ENCODE results near the gene UBXN10.

Gene UBXN10, protein sequence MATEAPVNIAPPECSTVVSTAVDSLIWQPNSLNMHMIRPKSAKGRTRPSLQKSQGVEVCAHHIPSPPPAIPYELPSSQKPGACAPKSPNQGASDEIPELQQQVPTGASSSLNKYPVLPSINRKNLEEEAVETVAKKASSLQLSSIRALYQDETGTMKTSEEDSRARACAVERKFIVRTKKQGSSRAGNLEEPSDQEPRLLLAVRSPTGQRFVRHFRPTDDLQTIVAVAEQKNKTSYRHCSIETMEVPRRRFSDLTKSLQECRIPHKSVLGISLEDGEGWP

DNA sequence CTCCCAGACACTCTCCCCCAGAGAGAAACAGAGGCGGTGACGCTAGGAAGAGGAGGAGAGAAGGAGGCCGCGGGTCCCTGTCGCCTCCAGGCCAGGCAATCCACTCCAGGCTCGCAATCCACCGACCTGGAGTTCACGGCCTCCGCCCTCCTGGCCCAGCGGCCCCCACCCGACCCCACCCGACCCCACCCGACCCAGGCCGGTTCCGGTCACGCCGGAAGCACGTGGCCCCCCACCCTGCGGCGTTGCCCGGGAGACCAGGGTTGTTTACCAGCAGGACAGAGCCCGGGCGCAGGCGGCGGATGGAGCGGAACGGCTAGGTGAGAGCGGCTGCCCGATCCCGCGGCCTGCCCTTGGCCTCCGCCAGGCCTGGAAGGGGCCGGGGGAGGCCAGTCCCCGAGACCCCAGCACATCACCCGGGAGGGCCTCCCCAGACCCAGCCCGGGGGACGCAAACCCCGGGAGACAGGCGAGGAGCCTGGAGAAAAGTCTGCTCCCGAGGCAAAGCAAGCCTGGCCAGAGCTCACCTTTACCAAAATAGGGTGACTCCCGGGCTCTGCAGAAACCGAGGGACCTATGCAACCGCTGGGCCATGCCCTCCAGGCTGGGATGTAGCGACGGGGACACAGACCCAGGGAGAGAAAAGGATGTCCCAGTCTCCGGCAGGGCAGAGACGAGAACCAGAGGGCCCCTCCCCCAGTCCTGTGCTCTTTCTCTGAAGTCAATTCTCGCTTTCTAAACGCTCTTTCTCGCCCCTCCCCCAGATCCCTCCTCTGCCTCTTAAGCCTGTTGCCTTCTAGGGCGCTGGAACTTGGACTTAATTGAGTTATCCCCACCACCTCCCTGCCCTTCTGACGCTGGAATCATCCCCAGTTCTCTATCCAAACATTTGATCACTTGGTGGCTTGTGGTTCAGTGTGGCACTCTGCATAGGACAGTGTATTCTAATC, at the start of gene UBXN10, which contains the start of gene PLA2G2C:
TSS of gene UBXN10 (plus strand) at position 263 of the 949 bp plus-strand sequence. CDS start 4,466 bp downstream, outside the sequence.
TSS of gene PLA2G2C (minus strand) at position 685 of the 949 bp plus-strand sequence. CDS start 9,155 bp downstream, outside the sequence.
- no peak for DNase-seq

DNA sequence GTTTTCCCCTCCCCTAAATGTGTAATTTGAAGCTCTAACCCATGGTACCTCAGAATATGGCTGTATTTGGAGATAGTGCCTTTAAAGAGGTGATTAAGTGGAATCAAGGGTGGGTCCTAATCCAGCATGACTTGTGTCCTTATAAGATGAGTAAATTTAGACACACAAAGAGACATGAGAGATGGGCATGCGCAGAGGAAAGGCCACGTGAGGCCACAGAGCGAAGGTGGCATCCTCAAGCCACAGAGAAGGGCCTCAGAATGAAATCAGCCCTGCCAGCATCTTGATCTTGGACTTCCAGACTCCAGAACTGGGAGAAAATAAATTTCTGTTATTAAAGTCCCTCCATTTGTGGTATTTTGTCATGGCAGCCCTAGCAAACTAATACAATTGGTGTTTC, 49.6 kb upstream of the UBXN10 start:
- no peak for DNase-seq

DNA sequence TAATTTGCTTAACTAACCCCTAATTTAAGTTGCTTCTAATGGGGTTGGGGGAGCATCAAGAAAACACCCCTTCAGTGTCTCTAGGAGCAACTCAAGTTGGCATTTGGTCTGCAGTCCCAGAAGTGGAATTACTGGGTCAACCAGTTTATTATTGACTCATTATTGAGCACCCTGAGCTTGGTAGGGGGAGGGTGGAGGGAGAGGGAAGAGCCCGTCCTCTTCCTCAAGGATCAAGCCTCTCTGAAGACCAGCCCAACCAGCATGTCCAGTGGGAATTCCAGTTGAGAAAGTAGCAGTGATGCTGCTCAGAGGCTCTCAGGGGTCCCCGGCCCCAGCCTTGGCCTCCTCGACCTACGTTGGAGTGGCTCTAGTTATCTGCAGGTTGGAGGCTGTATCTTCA, 48.8 kb upstream of the UBXN10 start:
- no peak for DNase-seq

DNA sequence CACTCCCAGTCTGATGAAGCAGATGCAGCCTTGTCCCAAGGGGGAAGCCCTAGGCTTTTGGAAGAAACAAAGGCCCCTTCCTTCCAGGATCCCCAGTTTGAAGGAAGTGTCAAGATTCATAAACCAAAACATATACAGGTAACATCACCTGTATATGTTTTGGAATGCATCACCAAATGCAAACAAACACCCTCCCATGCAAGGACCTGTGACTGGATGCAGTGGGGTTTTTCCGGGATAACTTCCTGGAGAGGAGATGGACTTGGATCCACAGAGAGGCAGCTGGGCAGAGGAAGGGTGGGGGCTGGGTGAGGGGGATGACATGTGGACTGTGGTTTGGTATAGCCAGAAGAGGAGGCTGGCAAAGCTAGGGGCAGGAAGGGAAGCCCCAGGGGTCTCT, 48.3 kb upstream of the UBXN10 start:
- no peak for DNase-seq

DNA sequence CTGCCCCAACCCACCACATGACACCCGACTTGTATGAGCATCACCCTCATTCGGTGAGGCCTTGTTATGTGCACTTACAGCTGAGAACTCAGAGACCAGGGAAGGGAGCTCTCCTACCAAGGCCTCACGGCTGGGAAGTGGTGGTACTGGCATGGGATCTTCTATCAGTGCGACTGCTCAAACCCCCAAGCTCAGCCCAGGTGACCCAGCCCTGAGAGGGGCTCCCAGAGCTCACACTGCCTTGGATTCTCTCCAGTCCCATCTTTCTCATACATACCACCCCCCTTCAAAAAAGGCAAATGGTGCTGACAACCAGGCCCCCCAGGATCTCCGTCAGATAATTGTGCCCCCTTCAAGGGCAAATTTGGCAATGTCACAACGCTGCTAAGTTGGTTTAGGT, 47.5 kb upstream of the UBXN10 start:
- no peak for DNase-seq

DNA sequence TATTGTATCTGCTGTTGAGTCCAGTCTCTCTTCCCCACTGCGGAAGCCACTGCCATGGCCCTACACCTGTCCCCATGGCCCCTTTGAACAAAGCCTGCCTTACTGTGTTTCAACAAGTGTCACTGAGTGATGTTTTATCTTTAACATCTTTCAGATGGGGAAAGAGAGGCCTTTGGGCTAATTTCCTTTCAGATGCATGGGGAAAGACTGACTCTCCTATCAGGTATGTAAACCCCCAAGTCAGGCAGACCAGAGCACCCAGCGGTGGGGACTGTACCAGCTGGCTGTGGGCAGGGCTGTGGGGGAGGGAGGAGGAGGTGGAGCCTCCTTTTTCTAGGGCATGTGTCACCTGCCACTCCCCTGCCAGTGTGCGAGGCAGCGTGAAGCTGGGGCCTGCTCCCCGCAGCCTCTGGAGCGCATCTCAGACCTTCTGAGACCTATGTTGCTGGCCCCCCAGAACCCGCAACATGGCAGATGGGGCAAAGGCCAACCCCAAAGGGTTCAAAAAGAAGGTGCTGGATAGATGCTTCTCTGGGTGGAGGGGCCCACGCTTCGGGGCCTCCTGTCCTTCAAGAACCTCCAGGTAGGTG, 46.8 kb upstream of the UBXN10 start, which contains the start of gene PLA2G2F:
TSS of gene PLA2G2F (plus strand) at position 363 of the 590 bp plus-strand sequence. CDS start at position 468, 105 bp downstream.
- no peak for DNase-seq

DNA sequence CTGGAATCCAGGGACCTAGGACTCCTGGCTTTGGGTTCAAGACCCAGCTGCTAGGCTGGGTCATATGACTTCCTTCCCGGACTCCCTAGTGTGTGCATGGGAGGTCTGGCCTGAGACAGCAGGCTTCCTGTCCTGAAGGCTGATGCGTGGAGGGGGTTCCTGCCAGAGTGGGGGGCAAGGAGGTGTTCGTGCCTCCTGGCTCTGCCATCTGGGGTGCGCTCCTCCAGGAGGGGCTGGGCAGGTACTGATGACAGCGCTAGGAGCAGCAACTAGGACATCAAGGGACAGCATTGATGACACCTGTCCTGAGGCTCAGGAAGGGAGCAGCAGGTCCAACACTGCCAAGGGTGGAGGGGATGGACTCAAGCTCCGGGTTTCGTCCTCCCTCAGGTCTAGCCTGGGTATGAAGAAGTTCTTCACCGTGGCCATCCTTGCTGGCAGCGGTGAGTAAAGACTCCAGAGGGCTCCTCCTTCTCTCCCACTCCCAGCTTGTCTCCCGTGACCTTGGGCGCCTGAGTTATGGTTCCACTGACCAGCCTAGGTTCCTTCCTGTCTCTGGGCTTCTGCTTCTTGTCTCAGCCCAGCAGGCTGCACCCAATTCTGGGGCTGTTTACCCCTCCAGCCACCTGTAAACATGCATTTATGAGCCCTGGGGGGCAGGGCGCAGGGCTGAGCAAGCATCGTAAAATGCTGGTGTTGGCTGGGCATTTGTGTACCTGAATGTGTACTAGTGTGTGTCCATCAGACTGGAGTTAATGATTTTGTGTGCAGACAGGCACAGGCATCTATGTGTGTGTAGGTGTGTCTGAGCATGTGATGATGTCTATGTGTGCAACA, 45.9 kb upstream of the UBXN10 start:
- no peak for DNase-seq

DNA sequence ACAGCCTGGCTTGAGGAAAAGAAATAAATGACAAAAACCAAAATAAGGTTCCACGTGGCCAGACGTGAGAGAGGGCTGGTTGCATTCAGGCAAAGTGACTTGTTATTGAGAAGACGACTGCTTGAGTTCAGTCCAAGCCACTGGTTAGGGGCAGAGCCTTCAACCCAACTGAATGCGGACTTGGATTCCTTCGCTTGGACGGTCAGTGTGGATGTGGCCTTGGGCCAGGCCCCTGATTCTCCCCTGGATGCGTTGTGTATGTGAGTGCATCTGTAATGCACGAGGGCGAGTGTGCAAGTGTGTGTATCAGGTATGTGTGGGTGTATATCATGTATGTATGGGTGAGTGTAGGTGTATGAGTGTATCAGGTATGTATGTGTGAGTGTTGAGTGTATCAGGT, 44.9 kb upstream of the UBXN10 start:
- no peak for DNase-seq

DNA sequence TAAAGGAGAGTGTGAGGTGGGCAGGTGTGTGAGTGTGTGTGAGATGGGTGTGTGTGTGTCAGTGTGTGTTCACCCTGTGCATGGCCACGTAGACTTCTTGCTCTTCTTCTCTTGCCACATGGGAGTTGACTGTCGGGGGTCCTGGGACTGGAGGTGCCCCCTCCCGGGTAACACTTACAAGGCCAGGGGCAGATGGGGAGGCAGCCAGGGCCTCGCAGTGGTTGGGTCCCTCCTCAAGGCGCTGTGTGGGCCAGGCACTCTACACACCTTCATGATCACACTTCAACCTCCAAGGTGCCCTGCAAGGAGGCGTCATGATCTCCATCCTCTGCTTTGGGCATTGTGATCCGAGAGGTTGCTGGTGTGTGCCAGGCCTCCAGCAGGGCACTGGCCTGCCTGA, 44.4 kb upstream of the UBXN10 start:
- DNase-seq = no peak

DNA sequence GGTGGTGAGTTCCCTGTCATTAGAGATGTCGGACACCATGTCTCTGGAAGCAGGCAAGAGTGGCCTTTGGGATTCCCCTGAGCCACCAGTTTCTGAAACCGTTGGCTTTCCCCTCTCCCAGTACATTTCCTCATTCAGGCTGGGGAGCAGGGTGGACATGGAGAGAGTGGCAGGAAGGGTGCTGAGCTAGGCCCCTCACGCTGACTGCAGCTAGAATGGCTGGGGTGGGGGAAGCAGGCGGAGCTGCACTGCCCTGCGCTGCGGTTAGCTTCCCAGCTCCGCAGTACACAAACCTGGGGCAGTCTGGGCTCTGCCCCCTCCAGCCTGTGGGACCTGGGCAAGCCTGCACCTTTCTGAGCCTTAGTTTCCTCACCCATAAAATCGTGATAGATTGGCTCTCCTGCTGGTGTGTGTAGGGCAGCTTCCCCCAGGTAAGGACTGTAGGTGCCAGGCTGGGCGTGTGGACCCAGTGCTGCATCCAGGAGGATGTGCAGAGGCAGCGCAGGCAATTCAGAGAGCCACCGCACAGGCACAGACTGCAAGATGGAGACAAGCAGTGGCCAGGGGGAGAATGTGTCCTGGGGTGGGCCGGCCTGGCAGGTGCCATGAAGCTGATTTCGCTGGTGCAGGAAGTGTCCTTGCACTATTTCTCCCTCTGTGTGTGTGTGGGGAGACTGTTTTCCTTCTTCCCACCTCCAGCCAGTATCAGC, 43.7 kb upstream of the UBXN10 start:
- no peak for DNase-seq

DNA sequence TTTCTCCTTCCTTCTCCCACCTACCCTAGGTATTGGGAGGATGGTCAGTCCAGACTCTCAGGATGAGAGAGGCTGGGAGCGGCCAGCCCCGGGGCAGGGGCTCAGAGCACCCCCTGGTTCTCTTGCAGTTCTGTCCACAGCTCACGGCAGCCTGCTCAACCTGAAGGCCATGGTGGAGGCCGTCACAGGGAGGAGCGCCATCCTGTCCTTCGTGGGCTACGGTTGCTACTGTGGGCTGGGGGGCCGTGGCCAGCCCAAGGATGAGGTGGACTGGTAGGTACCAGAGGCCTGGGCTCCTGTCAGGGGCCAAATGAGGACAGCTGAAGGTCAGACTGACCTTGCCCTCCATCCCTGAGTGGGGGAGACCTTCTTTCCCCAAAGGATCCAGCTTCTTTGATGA, 42.6 kb upstream of the UBXN10 start:
- no peak for DNase-seq

DNA sequence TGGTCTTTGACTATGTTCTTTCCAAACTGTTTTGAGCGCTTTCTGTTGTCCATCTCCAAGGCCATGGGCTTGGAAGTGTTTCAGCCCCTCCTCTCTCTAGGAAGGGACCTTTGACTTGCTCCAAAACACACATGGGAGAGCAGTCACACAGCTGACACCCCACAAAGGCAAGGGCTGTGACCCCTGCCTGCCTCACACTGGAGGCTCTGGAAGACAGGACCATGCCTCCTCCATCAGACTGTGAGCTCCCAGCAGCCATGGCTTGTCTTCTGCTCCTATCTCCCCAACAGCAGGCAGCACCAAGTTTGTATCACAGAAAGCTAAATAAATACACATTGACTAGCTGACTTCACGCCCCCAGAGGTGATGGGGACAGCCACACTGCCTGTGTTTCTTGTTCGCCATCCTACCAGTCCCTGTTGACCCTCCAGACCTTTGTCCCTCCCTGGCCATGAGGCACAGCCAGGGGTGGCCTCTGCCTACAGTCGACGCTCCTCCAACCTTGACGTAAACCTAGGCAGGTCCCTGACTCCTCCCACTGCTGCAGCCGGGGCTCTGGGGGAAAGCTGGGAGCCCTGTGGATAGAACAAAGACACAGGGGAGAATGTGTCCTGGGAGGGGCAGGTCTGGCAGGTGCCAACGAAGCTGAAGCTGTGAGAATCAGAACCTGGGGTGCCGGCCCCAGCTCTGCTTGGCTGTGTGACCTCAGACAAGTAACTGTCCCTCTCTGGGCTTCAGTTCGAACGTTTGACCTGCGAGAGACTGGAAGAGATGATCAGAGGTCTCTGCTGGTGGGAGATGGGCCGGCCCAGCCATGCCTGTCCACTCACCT, 41.9 kb upstream of the UBXN10 start:
- no peak for DNase-seq

DNA sequence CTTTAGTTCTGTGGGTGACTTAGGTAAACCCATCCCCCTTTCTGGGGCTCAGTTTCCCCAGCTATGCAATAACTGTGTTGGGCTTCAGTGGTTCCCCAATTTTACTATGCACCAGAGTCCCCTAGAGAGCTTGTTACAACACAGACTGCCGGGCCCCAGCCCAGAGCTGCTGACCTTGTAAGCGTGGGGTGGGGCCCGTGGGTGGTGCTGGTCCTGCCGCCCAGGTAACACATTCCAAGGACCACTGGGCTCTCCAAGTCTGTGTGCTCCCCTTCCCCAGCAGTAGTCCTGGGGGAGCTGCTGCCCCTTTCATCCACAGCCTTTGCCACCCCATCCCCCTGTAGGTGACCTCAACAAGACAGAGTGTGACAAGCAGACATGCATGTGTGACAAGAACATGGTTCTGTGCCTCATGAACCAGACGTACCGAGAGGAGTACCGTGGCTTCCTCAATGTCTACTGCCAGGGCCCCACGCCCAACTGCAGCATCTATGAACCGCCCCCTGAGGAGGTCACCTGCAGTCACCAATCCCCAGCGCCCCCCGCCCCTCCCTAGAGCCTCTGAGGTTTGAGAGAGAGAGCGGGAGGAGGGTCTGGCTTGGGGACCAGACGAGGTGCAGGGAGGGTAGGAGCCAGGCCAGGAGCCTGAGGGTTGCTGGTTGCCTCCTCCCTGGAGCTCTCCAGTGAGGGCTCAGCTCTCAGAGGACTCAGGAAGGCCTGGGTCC, 37.9 kb upstream of the UBXN10 start:
- DNase-seq = no peak

DNA sequence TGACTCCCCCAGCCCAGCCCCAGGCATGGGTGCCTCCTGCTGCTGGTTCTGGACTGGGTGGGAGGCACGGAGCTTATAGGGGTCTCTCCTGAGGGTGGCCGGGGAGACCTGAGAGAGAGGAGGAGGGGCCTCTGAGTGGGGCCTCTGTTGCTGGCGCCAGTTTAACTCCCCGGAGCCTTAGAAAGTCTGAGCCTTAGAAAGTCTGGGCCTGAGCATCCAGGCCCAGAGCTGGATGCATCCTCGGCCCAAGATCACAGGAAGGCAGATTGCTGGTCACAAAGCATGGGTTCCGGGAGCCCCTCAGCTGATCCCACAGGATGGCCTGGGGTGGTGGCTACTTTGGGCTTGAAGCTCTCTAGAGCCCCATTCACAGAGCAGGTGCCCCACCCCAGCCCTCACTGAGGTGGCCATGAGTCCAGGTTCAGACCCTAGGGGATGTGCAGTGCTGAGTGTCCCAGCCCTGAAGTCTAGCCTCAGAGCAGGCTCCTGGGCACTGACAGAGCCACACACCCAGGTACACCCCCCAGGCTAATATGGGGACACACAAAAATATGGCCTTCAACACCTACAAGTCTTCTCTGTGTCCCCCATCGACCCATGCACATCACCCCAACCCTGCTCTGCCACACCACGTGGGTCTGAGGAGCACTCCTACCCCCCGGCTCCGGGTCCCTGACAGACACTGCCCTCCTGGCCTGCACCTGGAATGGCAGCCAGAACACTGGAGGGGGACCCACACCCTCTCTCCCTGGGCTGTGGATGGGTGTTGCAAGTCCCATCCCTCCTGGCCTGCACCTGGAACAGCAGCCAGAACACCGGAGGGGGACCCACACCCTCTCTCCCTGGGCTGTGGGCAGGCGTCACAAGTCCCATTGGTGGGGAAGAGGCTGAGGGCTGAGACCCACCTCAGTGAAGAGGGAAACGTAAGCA, 37.1 kb upstream of the UBXN10 start:
- no peak for DNase-seq

DNA sequence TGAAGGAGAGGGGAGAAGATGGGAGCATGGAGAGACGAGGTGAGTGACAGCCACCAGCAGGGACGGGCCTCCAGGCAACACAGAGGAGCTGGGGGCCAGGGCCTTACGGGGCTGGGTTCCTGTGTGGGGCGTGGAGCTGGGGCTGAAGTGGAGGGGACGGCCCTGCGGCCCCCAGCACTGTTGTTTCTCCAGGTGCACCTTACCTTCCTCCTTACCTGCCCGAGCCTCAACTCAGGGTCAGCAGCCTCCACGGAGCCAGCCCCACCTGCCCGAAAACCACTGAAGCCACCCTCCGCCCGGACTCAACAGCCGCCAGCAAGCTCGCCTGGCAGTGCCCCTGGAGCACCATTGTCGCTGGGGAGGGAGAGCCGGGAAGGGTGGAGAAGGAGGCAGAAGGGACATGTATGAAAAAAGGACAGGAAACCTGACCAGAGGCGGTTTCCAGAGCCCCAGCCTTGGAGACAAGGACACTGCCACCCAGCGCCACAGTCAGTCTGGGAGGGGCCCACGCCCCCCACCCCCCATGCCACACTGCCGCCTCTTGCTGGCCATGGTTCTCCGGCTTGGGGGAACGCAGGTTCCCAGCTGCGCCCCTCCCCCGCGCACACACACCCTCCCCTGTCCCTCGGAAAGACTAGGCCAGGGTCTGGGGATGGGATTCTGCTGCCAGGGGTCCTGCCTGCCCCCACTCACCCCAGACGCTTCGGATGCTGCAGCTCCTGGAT, 36.1 kb upstream of the UBXN10 start:
- no peak for DNase-seq

DNA sequence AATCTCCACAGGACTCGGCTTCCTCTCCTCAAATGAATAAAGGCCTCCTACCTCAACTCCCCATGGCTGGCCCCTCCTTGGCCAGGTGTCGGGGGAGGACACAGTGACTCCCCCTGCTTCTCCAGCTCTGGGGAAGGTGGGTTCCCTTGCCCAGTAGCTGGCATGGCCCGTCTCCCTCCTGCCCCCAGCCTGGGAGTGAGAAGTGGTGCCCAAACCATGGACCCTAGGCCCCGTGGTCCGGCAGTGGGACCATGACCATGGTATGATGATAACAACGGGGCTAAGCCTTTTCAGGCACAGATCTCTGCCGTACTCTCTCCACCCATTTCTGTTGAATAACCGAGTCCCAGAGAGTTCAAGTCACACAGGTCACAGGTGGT, 35.6 kb upstream of the UBXN10 start:
- DNase-seq = no peak

DNA sequence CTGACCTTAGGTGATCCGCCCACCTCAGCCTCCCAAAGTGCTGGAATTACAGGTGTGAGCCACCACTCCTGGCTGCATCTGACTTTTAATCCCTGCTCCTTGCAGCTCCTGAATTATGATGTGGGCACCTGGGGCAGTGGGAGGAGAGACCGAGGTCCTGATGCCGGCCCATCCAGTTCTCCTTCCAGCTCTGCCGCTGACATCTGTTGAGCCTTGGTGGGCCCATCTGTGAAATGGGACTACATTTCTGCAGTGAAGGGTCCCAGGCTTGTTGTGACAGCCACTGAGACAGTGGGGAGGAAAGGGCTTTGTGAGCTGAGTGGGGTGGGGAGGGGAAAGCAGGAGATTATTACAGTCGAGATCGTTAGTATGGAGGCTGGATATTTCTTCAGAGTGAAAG, 34.9 kb upstream of the UBXN10 start:
- DNase-seq = no peak

DNA sequence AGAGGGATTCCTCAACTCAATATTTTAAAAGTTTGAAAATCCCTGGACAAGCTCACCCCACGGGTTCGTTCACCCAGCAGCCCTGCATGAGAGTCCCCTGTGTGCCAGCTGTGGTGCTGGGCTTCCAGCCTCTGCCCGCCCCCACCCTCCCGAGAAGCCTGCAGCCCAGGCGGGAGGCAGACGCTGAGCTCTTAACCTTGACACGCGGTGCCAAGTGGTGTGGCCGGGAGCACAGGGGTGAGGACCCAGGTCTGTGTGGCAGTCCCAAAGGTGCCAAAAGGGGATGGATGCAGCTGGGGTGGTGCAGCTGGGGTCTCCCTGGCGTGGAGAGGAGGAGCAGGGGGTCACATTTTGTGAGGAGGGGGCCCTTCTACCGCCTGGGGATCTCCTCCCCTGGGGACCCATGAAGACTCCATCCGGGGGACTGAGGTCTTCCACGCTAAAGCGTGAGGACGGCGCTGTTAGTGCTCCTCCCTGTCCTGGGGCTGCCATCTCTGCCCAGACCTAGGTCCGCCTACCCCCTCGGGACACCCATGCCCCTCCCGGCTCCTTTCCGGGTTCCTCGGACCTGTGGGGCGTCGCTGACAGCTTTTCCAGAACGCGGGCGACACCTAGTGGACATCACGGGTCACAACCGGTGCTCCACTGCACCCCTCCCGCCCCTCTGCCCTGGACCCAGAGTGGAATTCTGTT, 33.8 kb upstream of the UBXN10 start:
- DNase-seq = peak; percentile 50
